Measurements from ENCODE around the gene IRF2BP2. TPM values are rescaled to one million over a fixed set of nuclear protein-coding genes. Genes with fewer than 3 reads are reported as not detected.

Gene IRF2BP2
- total and polyA plus RNA-seq, 10 of the 15 experiments (the other 5 are each of a cell fraction or from before 2014, with no cell fraction given), result 7.5 to 114 (median 52.3) TPM

DNA sequence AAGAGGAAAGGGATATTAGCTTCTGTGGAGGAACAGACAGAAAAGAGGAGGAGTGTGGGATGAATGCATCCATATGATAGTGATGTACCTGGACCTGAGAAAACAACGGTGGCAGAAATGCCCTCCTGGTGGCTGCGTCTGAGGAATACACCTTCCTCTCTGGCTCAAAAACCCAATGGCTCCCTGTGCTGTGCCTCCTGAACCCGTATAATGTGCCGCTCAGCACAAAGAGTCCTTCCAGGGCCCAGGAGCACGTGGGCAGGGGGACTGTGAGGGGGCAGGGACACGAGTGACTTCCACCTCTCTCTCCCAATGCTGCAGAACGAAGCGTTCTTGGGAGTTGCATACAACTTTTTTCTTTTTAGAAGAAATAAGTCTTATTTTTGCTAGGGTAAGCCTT lies 31.2 kb downstream of the IRF2BP2 start (continued):
- TF ChIP-seq, protein P1, sequence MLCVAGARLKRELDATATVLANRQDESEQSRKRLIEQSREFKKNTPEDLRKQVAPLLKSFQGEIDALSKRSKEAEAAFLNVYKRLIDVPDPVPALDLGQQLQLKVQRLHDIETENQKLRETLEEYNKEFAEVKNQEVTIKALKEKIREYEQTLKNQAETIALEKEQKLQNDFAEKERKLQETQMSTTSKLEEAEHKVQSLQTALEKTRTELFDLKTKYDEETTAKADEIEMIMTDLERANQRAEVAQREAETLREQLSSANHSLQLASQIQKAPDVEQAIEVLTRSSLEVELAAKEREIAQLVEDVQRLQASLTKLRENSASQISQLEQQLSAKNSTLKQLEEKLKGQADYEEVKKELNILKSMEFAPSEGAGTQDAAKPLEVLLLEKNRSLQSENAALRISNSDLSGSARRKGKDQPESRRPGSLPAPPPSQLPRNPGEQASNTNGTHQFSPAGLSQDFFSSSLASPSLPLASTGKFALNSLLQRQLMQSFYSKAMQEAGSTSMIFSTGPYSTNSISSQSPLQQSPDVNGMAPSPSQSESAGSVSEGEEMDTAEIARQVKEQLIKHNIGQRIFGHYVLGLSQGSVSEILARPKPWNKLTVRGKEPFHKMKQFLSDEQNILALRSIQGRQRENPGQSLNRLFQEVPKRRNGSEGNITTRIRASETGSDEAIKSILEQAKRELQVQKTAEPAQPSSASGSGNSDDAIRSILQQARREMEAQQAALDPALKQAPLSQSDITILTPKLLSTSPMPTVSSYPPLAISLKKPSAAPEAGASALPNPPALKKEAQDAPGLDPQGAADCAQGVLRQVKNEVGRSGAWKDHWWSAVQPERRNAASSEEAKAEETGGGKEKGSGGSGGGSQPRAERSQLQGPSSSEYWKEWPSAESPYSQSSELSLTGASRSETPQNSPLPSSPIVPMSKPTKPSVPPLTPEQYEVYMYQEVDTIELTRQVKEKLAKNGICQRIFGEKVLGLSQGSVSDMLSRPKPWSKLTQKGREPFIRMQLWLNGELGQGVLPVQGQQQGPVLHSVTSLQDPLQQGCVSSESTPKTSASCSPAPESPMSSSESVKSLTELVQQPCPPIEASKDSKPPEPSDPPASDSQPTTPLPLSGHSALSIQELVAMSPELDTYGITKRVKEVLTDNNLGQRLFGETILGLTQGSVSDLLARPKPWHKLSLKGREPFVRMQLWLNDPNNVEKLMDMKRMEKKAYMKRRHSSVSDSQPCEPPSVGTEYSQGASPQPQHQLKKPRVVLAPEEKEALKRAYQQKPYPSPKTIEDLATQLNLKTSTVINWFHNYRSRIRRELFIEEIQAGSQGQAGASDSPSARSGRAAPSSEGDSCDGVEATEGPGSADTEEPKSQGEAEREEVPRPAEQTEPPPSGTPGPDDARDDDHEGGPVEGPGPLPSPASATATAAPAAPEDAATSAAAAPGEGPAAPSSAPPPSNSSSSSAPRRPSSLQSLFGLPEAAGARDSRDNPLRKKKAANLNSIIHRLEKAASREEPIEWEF (IDR thresholded peaks at IDR 0.05; ENCODE audit: insufficient replicate concordance, low read depth, low read length), result no peak
- TF ChIP-seq, protein P2, sequence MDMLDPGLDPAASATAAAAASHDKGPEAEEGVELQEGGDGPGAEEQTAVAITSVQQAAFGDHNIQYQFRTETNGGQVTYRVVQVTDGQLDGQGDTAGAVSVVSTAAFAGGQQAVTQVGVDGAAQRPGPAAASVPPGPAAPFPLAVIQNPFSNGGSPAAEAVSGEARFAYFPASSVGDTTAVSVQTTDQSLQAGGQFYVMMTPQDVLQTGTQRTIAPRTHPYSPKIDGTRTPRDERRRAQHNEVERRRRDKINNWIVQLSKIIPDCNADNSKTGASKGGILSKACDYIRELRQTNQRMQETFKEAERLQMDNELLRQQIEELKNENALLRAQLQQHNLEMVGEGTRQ (IDR thresholded peaks at IDR 0.05; ENCODE audit: borderline replicate concordance, low read depth, low read length), result no peak
- TF ChIP-seq NR2F1 (conservative IDR thresholded peaks at IDR 0.05) (no peak), NFYA (IDR thresholded peaks at IDR 0.05; ENCODE audit: borderline replicate concordance, low read depth, low read length) (no peak), WRNIP1 (IDR thresholded peaks at IDR 0.05; ENCODE audit: borderline replicate concordance, low read depth, low read length) (no peak), MTA2 (IDR thresholded peaks at IDR 0.05; ENCODE audit: low read depth) (no peak), ZNF24 (IDR thresholded peaks at IDR 0.05) (no peak), SRF (IDR thresholded peaks at IDR 0.05; ENCODE audit: low read depth in 2 of 2, low read length in 2 of 2) (no peak), BACH1 (IDR thresholded peaks at IDR 0.05; ENCODE audit: borderline replicate concordance) (no peak), TAF1 (IDR thresholded peaks at IDR 0.05; ENCODE audit: borderline replicate concordance, low read depth, low read length) (no peak), KLF5 (IDR thresholded peaks at IDR 0.05; ENCODE audit: partially characterized antibody) (no peak), HDAC2 (IDR thresholded peaks at IDR 0.05) (no peak)
- TF ChIP-seq, protein P3, sequence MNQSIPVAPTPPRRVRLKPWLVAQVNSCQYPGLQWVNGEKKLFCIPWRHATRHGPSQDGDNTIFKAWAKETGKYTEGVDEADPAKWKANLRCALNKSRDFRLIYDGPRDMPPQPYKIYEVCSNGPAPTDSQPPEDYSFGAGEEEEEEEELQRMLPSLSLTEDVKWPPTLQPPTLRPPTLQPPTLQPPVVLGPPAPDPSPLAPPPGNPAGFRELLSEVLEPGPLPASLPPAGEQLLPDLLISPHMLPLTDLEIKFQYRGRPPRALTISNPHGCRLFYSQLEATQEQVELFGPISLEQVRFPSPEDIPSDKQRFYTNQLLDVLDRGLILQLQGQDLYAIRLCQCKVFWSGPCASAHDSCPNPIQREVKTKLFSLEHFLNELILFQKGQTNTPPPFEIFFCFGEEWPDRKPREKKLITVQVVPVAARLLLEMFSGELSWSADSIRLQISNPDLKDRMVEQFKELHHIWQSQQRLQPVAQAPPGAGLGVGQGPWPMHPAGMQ (IDR thresholded peaks at IDR 0.05; ENCODE audit: borderline replicate concordance), result no peak
